DND-41 (cell line): ENCODE measurements around the gene HSH2D.

Source experiments
- ATAC-seq: fragments of 200-7000 bp; cut with Tn5 transposase; 3 replicates; pipeline ENCODE4 v1.9.1; 2021; ENCODE audit warnings: low read depth; ENCODE audit not compliant: insufficient read depth
- DNase-seq: peaks from one replicate; pipeline ENCODE4 v3.0.0-alpha.2; 2020
- H2AFZ ChIP-seq: 2 replicates; pipeline ENCODE4 v1.6.0; 2012; ENCODE audit warnings: low read depth, low read length
- H3K27ac ChIP-seq: 2 replicates; pipeline ENCODE4 v1.5.1; 2012; ENCODE audit warnings: low read length, inconsistent platforms
- H3K27me3 ChIP-seq: fragments of 200-600 bp; sonication (generic); 2 replicates; pipeline ENCODE4 v1.6.0; 2012; ENCODE audit warnings: low read length, mild to moderate bottlenecking, inconsistent platforms; ENCODE audit not compliant: insufficient read depth, poor library complexity
- H3K36me3 ChIP-seq: 2 replicates; pipeline ENCODE4 v1.5.1; 2012; ENCODE audit warnings: low read length, inconsistent platforms; ENCODE audit not compliant: insufficient read depth
- H3K4me1 ChIP-seq: 2 replicates; pipeline ENCODE4 v1.5.1; 2012; ENCODE audit warnings: mild to moderate bottlenecking, low read length; ENCODE audit not compliant: insufficient read depth
- H3K4me2 ChIP-seq: 2 replicates; pipeline ENCODE4 v1.6.0; 2012; ENCODE audit warnings: mild to moderate bottlenecking, moderate library complexity, low read length, inconsistent platforms; ENCODE audit not compliant: insufficient read depth
- H3K4me3 ChIP-seq, 2 experiments: fragments of 200-600 bp in 1 of 2; shearing (Covaris generic) in 1 of 2; 2 replicates each; pipeline ENCODE4 v1.5.1; 2012 to 2016; ENCODE audit warnings: inconsistent platforms in 2 of 2, low read length in 2 of 2, mild to moderate bottlenecking in 2 of 2, low read depth in 1 of 2, moderate library complexity in 1 of 2
- H3K79me2 ChIP-seq: 2 replicates; pipeline ENCODE4 v1.6.0; 2012; ENCODE audit warnings: low read length, inconsistent platforms; ENCODE audit not compliant: insufficient read depth
- H3K9ac ChIP-seq: 2 replicates; pipeline ENCODE4 v1.6.0; 2012; ENCODE audit warnings: low read depth, mild to moderate bottlenecking, inconsistent platforms, low read length, moderate library complexity
- H3K9me3 ChIP-seq: 2 replicates; pipeline ENCODE4 v1.5.1; 2012; ENCODE audit warnings: low read length, moderate library complexity, mild to moderate bottlenecking, inconsistent platforms; ENCODE audit not compliant: insufficient read depth, severe bottlenecking
- H4K20me1 ChIP-seq: 2 replicates; pipeline ENCODE4 v1.6.0; 2012; ENCODE audit warnings: low read length; ENCODE audit not compliant: insufficient read depth
- CTCF ChIP-seq: IDR thresholded peaks from 2 replicates; pipeline ENCODE4 v1.5.1; 2012; ENCODE audit warnings: borderline replicate concordance, low read length, moderate library complexity, mild to moderate bottlenecking; ENCODE audit not compliant: poor library complexity, severe bottlenecking; ENCODE audit errors: extremely low read depth
- EZH2 ChIP-seq: IDR thresholded peaks from 3 replicates; pipeline ENCODE4 v1.6.1; 2012; ENCODE audit warnings: borderline replicate concordance, low read depth, mild to moderate bottlenecking, moderate library complexity, low read length, inconsistent platforms; ENCODE audit not compliant: severe bottlenecking

The HSH2D gene

GRCh38 chr19:16124953-16125352 is 18.5 kb upstream of the HSH2D start:
- peaks cover 97% of the 10 kb centered on the region for H3K36me3 ChIP-seq
- H3K27me3 ChIP-seq: no peaks in the 10 kb centered on the region
- ATAC-seq (no peak), DNase-seq (no peak)
- H4K20me1 ChIP-seq: peaks cover 38% of the 10 kb centered on the region
- H3K4me1 ChIP-seq: no peaks in the 10 kb centered on the region
- no peaks in the 10 kb centered on the region for H3K9me3 ChIP-seq
- H3K4me2 ChIP-seq: no peak overlapping the region
- H2AFZ ChIP-seq: no peak overlapping the region
- H3K9ac ChIP-seq: no peak overlapping the region
- no peak overlapping the region for H3K27ac ChIP-seq
- H3K79me2 ChIP-seq: peaks cover 7% of the 10 kb centered on the region
- H3K4me3 ChIP-seq: no peak overlapping the region
- TF ChIP-seq EZH2 (no peak), CTCF (no peak)

- Histone ChIP-seq H3K9ac (no peak overlapping the region), H3K79me2 (peaks cover 7% of the 10 kb centered on the region), H3K27ac (no peak overlapping the region), H3K4me3 (no peak overlapping the region), H3K4me1 (no peaks in the 10 kb centered on the region), H4K20me1 (peaks cover 38% of the 10 kb centered on the region), H3K27me3 (no peaks in the 10 kb centered on the region), H3K36me3 (peaks cover 97% of the 10 kb centered on the region), H3K9me3 (no peaks in the 10 kb centered on the region), H2AFZ (no peak overlapping the region), H3K4me2 (no peak overlapping the region)
- TF ChIP-seq CTCF (no peak), EZH2 (no peak)
- no peak for DNase-seq
- ATAC-seq: no peak
These were observed 17.6 kb upstream of the HSH2D start for GRCh38 chr19:16125737-16126495.

- DNase-seq (no peak), ATAC-seq (no peak)
- peaks cover 97% of the 10 kb centered on the region for H3K36me3 ChIP-seq
- TF ChIP-seq EZH2 (no peak), CTCF (no peak)
- peaks cover 5% of the 10 kb centered on the region; the same call in 1 of the 2 replicates for H3K79me2 ChIP-seq
- H3K4me2 ChIP-seq: no peak overlapping the region
- H3K9ac ChIP-seq: no peak overlapping the region
- H3K4me1 ChIP-seq: no peaks in the 10 kb centered on the region
- H3K4me3 ChIP-seq: no peak overlapping the region
- H4K20me1 ChIP-seq: peaks cover 42% of the 10 kb centered on the region
- no peak overlapping the region for H2AFZ ChIP-seq
- no peaks in the 10 kb centered on the region for H3K27me3 ChIP-seq
- H3K27ac ChIP-seq: no peak overlapping the region
- no peaks in the 10 kb centered on the region for H3K9me3 ChIP-seq
These were observed 16.4 kb upstream of the HSH2D start for GRCh38 chr19:16127080-16127479.
